GM18499 (cell line): Measurements from ENCODE around the gene PAM16.

Source experiments
- ATAC-seq: cut with Tn5 transposase; IDR thresholded peaks from one replicate; pipeline ENCODE4 v1.9.1; 2021; ENCODE audit warnings: moderate number of reproducible peaks; ENCODE audit not compliant: insufficient read depth, unreplicated experiment

PAM16 gene

DNA sequence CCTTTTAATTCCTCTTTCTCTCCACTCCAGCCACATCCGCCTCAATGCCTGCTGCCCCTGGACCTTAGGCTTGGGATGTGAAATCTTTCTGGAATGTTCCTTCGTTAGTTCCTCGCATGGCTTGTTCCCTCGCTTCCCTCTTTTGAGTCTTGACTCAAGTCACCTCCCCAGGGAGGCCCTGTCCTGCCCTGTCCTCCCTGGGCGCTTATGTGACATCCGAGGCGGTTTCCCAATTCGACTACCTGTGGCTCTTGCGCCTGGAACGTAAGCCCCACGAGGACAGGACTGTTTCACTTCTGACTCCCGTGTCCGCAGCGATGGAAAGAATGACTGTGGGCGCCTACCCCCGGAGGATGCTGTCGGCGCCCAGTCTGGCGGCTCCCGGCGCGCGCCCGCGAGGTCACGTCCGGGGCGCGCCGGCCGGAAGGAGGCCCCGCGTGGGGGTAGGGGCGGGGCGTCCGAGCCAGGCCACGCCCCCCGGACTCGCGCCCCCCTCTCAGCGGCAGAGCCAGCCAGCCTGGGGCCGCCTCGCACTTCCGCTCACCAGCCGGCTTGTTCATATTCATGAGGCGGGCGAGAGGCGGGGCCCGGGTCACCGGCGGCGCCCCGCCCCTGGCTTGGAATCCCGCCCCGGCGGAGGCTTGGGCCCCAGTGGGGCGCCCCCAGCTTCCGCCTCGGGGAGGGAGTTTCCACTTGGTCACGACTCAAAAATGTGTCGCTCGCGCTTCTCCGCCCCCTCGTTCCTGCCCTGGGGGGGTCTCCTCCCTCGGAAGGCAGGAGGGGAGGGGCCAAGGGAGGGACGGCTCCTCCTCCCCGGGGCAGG is 43.7 kb downstream of the PAM16 start:
- ATAC-seq = peak; percentile 78

DNA sequence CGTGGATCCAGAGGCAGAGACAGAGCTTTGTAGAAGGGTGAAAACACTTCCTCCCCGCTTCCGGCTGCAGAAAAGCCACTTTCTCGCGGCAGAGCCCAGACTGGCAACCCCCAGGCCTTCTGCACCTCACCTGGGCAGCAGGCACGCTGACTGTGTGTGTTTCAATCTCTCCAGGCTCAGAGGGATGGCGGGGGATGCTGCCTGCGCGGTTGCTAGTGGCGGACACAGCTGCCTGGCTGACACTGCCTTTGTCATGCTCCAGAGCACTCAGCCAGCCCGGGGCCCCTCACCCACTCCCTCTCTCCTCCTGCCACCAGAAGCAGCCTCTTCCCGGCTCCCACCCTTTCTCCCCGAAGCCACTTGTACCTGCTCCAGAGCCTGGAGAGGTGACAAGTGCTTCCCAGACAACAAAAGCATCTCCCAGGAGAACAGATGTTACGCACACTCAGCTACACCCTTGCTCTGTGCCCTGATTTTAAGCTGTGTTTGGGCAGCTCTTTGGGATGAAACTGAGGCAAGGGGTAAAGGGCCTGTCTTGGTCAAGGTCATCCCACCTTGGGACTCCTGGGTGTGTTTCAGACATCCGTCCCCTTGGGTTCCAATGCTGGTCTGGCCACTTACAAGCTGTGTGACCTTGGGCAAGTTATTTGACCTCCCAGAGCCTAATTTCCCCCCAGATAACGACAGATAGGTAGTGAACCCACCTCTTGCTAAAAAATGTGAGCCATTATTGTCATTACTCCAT is 44.5 kb downstream of the PAM16 start:
- ATAC-seq = no peak

DNA sequence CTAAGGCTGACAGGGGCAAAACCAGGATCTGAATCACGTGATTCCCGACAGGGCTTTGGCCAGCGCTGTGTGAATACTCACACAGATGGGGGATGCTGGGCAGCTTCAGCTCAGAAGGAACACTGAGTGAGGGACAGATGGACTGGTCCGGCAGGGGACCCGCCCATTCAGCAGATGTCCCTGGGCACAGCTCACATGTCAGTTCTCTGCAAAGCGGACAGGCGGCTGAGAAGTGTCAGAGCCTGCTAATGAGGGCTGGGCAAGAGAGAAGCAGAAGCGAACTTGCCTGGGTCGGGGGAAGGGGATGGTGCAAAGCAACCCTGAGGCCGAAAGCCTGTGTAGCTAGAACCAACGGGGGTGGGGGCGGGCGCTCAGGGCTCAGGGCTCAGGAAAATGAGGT is 47.1 kb downstream of the PAM16 start:
- ATAC-seq = no peak

DNA sequence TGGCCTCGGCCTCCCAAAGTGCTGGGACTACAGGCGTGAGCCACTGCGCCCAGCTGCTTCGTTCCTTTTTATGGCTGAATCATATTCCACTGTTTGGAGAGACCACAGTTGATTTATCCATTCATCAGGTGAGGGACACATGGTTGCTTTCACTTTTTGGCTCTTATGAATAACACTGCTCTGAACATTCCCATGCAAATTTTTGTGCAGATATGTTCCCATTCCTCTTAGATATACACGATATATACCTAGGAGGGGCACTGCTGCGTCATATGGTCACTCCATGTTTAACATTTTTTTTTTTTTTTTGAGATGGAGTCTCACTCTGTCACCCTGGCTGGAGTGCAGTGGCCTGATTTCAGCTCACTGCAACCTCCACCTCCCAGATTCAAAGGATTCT is 49.2 kb downstream of the PAM16 start:
- no peak for ATAC-seq

DNA sequence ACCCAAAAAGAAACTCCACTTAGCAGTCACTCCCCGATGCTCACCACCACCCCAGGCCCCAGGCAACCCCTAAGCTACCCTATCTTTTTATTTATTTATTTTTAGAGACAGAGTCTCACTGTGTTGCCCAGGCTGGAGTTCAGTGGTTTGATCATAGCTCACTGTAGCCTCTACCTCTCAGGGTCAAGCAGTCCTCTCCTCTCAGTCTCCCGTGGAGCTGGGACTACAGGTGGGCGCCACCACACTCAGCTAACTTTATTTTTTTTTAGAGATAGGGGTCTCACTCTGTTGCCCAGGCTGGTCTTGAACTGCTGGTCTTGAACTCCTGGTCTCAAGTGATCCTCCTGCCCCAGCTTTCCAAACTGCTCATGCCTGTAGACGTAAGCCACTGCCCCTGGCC is 49.9 kb downstream of the PAM16 start:
- no peak for ATAC-seq

DNA sequence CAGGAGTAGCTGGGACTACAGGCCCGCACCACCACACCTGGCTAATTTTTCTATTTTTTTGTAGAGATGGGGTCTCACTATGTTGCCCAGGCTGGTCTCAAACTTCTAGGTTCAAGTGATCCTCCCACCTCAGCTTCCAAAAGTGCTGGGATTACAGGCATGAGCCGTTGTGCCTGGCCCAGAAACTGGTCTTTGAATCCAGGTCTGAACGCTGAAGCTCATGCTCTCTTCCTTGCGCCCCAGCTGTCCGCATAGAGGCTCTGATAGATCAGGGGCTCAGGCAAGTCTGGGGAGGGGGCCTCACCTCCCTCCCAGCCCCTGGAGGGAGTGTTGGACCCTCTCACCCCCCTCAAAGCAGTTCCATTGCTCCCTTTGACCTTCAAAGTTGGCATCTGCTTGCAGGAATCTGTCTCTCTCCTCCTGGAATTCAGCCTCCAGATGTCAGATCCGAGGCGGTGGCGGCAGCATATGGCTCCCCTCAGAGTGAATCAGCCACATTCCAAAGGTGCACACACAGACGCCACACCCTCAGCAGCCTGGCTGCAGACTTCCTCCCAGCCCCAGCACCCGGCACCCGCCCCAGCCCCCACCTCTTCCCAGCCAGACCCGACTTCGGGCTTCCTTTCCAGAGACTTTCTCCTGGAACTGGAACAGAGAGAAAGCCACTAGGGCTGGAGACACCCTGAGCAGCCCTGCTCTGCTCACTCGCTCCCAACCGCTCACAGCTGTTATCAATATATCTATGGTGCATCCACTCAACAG is 52.2 kb downstream of the PAM16 start:
- no peak for ATAC-seq

DNA sequence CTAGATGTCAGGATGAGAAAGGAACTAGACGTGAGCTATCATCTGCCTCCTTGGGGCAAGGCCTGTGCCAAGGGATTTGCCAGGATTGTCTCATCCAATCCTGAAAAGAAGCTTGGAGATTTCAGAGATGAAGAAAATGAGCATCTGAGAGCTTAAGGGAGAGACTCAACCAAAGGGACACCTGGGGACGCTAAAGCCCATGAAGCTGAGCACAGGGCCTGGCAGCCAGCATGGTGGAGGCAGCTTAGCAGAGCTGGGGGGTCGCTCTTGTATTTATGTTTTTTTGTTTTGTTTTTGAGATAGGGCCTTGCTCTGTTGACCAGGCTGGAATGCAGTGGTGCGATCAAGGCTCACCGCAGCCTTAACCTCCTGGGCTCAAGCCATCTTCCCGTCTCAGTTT is 53.6 kb downstream of the PAM16 start:
- no peak for ATAC-seq

DNA sequence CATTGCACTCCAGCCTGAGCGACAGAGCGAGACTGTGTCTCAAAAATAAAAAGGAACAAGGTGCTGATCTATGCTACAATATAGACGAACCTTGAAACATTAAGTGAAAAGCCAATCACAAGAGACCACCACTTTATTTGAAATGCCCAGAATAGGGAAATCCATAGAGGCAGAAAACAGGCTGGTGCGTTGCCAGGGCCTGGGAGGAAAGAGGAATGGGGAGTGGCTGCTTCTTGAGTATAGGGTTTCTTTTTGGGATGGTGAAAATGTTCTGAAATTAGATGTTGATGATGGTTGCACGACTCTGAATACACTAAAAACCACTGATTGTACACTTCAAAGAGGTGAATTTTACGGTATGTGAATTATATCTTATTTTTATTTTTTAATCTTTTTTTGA is 55.5 kb downstream of the PAM16 start:
- no peak for ATAC-seq

DNA sequence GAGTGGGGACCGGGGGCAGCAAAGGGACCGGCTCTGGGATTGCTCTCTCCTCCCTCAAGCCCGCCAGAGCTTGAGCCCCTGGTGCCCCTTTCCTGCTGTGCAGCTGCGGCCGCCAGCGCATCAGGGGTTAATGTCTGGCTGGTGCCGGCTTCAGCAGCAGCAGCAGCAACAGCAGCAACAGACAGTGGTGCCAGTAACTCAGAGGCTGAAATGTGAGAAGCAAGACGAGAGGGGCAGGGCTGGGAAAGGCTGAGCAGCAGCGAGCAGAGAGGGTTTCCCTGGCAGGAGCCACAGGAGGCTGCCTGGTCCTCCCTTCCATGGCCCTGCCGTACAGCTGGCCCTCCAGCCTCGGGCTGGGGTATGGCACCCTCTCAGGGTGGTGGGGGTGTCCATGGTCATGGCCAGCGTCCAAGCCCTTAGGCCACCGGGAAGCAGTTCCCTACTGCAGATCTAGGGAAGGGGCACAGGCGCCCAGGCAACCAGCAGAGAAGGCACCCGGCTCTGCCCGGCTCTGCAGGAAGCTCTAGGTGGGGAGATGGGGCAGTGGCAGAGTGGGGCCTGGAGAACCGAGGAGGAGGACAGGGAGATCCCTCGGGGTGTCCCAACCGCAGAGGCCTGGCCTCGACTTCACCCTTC is 57.2 kb downstream of the PAM16 start:
- ATAC-seq = no peak

DNA sequence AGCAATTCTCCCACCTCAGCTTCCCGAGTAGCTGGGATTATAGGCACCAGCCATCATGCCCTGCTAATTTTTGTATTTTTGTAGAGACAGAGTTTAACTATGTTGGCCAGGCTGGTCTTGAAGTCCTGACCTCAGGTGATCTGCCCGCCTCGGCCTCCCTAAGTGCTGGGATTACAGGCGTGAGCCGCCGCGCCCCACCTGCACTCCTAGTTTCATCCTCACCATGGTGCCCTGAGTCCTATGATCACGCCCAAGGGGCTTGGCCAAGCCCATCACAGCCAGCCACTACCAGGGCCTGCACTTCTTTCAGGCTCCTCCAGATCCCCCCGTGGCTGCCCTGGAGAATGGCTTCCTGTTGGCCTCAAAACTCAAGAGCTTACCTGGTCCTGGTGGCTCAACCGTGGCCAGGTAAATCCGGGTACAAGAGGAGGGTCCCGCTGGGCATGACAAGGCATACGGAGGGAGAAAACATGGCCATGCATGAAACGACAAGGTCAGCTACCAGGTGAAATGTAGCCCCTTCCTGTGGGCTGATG is 57.9 kb downstream of the PAM16 start:
- ATAC-seq = no peak

DNA sequence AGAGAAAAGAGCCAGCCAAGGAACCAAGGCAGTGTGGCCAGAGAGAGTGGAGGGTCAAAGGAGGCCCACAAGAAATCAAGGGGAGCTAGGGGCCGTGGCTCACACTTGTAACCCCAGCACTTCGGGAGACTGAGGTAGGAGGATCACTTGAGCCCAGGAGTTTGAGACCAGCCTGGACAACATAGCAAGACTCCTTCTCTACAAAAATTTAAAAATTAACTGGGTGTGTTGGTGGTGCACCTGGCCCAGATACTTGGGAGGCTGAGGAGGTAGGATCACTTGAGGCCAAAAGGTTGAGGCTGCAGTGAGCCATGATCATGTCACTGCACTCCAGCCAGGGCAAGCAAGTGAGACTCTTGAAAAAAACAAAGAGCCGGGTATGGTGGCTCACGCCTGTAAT is 59.4 kb downstream of the PAM16 start:
- ATAC-seq = no peak
